ENCODE data around the gene TMEM183A.

Gene TMEM183A

DNA sequence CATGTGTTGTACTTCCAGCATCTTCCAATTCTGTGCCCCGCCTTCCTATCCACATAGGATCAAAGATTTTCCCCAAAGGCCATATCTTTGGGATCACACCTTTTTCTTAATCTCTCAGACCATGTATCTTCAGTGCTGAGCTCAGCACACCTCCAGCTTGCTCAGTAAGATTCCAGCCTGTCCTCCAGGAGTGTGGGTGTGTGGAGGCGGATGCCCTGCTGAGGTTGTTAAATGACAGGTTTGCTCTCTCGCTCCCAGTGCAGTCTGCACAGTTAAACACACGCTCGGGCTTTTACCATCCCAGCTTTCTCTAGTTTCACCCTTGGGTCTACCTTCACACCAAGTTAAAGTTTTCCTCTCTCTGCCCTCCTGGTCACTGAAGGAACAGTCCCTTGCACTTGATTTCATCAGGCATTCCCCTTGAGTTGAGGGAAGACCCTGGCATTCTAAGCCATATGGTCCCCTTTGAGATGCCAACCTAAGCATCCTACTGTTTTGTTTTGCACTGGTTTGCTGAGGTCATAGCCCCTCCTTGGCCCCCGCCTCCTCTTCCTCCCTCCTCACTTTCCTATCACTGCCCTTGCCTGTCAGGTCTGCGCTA lies 64.9 kb downstream of the TMEM183A start:
- no peak for DNase-seq (ENCODE audit: insufficient read length, low spot score)
- no peak for FAIRE-seq
- no peak for TF ChIP-seq CTCF (IDR thresholded peaks at IDR 0.05; ENCODE audit: insufficient read depth, missing control alignments)

DNA sequence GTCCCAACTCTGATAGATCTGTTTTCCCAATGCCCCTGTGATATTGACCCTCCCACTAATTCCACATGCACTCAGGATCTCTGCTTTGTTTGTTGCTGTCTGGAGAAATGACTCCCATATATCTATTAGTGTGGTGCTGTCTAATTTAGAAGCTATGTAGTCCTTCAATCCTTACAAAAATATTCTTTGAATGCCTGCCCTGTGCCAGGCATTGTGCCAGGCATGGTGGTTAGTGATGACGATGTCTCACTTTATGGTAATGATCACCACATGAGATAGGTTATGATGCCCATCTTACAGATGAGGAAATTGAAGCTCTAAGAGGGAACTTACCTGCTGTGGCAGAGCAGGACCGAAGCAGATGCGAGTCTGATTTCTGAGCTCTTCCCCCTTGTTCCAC lies 65.7 kb downstream of the TMEM183A start:
- no peak for FAIRE-seq

DNA sequence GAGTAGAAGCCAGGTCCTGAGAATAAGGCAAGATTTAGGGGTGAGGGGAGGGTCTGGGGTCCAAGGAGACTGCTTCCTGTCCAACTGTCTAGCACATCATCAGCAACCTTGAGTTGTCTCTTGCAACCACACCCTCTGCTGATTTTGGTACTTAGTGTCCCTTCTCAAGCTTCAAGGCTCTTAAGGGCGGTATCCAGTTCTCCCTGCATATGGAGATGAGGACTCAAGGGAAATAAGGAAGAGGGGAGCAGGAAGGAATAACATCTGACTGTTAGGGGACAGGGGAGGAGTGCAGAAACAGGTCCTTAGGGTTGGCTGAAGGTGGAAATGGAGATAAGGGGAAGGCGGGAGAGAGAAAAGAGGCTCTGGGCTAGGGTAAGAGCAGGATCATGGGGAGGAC lies 66.3 kb downstream of the TMEM183A start:
- no peak for TF ChIP-seq CTCF (IDR thresholded peaks at IDR 0.05; ENCODE audit: insufficient read depth, missing control alignments)
- FAIRE-seq: no peak
- no peak for DNase-seq (ENCODE audit: insufficient read length, low spot score)

More for the DNA sequence above, 65.7 kb downstream of the TMEM183A start:
- TF ChIP-seq CTCF (IDR thresholded peaks at IDR 0.05; ENCODE audit: insufficient read depth, missing control alignments): no peak
- DNase-seq (ENCODE audit: insufficient read length, low spot score): no peak
